GM19467 (cell line): ENCODE measurements around the gene KRTAP5-6.

Experiments used
- ATAC-seq: cut with Tn5 transposase; IDR thresholded peaks from one replicate; pipeline ENCODE4 v1.9.1; 2021; ENCODE audit warnings: mild to moderate bottlenecking, moderate library complexity; ENCODE audit not compliant: unreplicated experiment

KRTAP5-6 gene

GRCh38 chr11:1701091-1701807 lies 4.3 kb downstream of the KRTAP5-6 start:
- ATAC-seq: no peak

- ATAC-seq: no peak
Measured at GRCh38 chr11:1702506-1702905, 5.5 kb downstream of the KRTAP5-6 start.

GRCh38 chr11:1703146-1703545 lies 6.2 kb downstream of the KRTAP5-6 start:
- ATAC-seq: no peak

- no peak for ATAC-seq
Measured at GRCh38 chr11:1705126-1706052, 8.4 kb downstream of the KRTAP5-6 start.

- no peak for ATAC-seq
Measured at GRCh38 chr11:1706634-1707400, 9.8 kb downstream of the KRTAP5-6 start.

GRCh38 chr11:1707751-1708150 lies 10.8 kb downstream of the KRTAP5-6 start:
- no peak for ATAC-seq

- no peak for ATAC-seq
Measured at GRCh38 chr11:1708716-1709115, 11.7 kb downstream of the KRTAP5-6 start.

- no peak for ATAC-seq
Measured at GRCh38 chr11:1714908-1715885, 18.2 kb downstream of the KRTAP5-6 start.

GRCh38 chr11:1717745-1718144 lies 20.8 kb downstream of the KRTAP5-6 start:
- no peak for ATAC-seq

GRCh38 chr11:1718326-1718725 lies 21.3 kb downstream of the KRTAP5-6 start:
- no peak for ATAC-seq

GRCh38 chr11:1719781-1720180 lies 22.8 kb downstream of the KRTAP5-6 start:
- ATAC-seq: no peak

GRCh38 chr11:1727096-1727690 lies 30.2 kb downstream of the KRTAP5-6 start:
- ATAC-seq: no peak

- no peak for ATAC-seq
Measured at GRCh38 chr11:1727861-1728260, 30.9 kb downstream of the KRTAP5-6 start.

GRCh38 chr11:1728301-1728700 lies 31.3 kb downstream of the KRTAP5-6 start:
- ATAC-seq: no peak

- ATAC-seq: no peak
Measured at GRCh38 chr11:1728931-1729691, 32.1 kb downstream of the KRTAP5-6 start.

- ATAC-seq: no peak
Measured at GRCh38 chr11:1729692-1730011, 32.7 kb downstream of the KRTAP5-6 start.

GRCh38 chr11:1730059-1730629 lies 33.1 kb downstream of the KRTAP5-6 start:
- no peak for ATAC-seq

GRCh38 chr11:1731451-1732059 lies 34.6 kb downstream of the KRTAP5-6 start:
- ATAC-seq: no peak
